CD14-positive monocyte (primary cell): ENCODE measurements around the gene RNF212. TPM values are rescaled to one million over a fixed set of nuclear protein-coding genes. Genes with fewer than 3 reads are reported as not detected.

Experiments
- DNase-seq, 3 donors: peaks; one replicate each; pipeline ENCODE4 v3.0.0-alpha.2; 2011 to 2022
- H2AFZ ChIP-seq: 2 replicates; pipeline ENCODE4 v1.6.0; 2012; ENCODE audit warnings: mild to moderate bottlenecking, low read depth, low read length, inconsistent platforms; ENCODE audit not compliant: insufficient read depth, poor library complexity, severe bottlenecking
- H3K27ac ChIP-seq, 2 donors: 1 replicate in 1 of 2; 2 replicates in 1 of 2; pipeline ENCODE4 v1.5.1; 2012 to 2013; ENCODE audit warnings: low read length in 2 of 2, control low read depth in 1 of 2, inconsistent platforms in 1 of 2, low read depth in 1 of 2, mild to moderate bottlenecking in 1 of 2
- H3K27me3 ChIP-seq, 2 donors: one replicate each; pipeline versions ENCODE4 v1.6.0 to v1.6.1; 2011 to 2013; ENCODE audit warnings: low read length in 2 of 2; ENCODE audit not compliant: control insufficient read depth in 2 of 2, insufficient read depth in 2 of 2
- H3K36me3 ChIP-seq, 2 donors: replicated peaks in 1 of 2; 1 replicate in 1 of 2; 2 replicates in 1 of 2; pipeline versions ENCODE4 v1.5.1 to v1.6.1; 2012 to 2013; ENCODE audit warnings: low read length in 2 of 2, control low read depth in 1 of 2, inconsistent platforms in 1 of 2, mild to moderate bottlenecking in 1 of 2; ENCODE audit not compliant: insufficient read depth in 2 of 2, control insufficient read depth in 1 of 2
- H3K4me1 ChIP-seq, 2 donors: 1 replicate in 1 of 2; 2 replicates in 1 of 2; pipeline versions ENCODE4 v1.5.1 to v1.6.1; 2012 to 2013; ENCODE audit warnings: low read length in 2 of 2, control low read depth in 1 of 2, inconsistent platforms in 1 of 2, mild to moderate bottlenecking in 1 of 2, moderate library complexity in 1 of 2; ENCODE audit not compliant: insufficient read depth in 2 of 2, control insufficient read depth in 1 of 2
- H3K4me2 ChIP-seq: replicated peaks from 2 replicates; pipeline ENCODE3; 2012; ENCODE audit warnings: low read length, moderate library complexity, mild to moderate bottlenecking; ENCODE audit not compliant: poor library complexity, severe bottlenecking; ENCODE audit errors: extremely low read depth
- H3K4me3 ChIP-seq, 3 experiments: fragments of 200-600 bp in 1 of 3; sonication (generic) in 1 of 3; replicated peaks in 1 of 3; 1 replicate in 2 of 3; 2 replicates in 1 of 3; pipeline ENCODE4 v1.5.1; 2011 to 2013; ENCODE audit warnings: low read length in 3 of 3, mild to moderate bottlenecking in 3 of 3, control low read depth in 2 of 3, low read depth in 2 of 3, inconsistent platforms in 1 of 3, moderate library complexity in 1 of 3
- H3K79me2 ChIP-seq: 2 replicates; pipeline ENCODE4 v1.6.0; 2012; ENCODE audit warnings: mild to moderate bottlenecking, control low read depth, inconsistent platforms, low read length, moderate library complexity; ENCODE audit not compliant: insufficient read depth
- H3K9ac ChIP-seq: 2 replicates; pipeline ENCODE4 v1.6.0; 2017; ENCODE audit warnings: low read length, mild to moderate bottlenecking; ENCODE audit not compliant: insufficient read depth, poor library complexity, severe bottlenecking
- H3K9me3 ChIP-seq, 2 donors: replicated peaks in 1 of 2; 1 replicate in 1 of 2; 2 replicates in 1 of 2; pipeline versions ENCODE4 v1.5.1 to v1.6.1; 2012 to 2013; ENCODE audit warnings: low read length in 2 of 2, control low read depth in 1 of 2; ENCODE audit not compliant: control insufficient read depth in 1 of 2, insufficient read depth in 1 of 2
- H4K20me1 ChIP-seq: 2 replicates; pipeline ENCODE4 v1.6.0; 2012; ENCODE audit warnings: mild to moderate bottlenecking, low read length, control low read depth, moderate library complexity; ENCODE audit not compliant: insufficient read depth
- H3K27ac Mint-ChIP-seq, 7 donors: one replicate each; pipeline ENCODE4 v1.8.0; 2020; ENCODE audit warnings: mild to moderate bottlenecking in 7 of 7, mixed read lengths in 7 of 7, moderate library complexity in 6 of 7, inconsistent platforms in 2 of 7
- H3K27me3 Mint-ChIP-seq, 3 donors: one replicate each; pipeline ENCODE4 v1.8.0; 2021 to 2022; ENCODE audit warnings: low read depth in 3 of 3, mild to moderate bottlenecking in 3 of 3, mixed read lengths in 3 of 3, moderate library complexity in 3 of 3, inconsistent platforms in 1 of 3
- H3K36me3 Mint-ChIP-seq, 2 donors: one replicate each; pipeline ENCODE4 v1.8.0; 2020; ENCODE audit warnings: mixed read lengths in 2 of 2, inconsistent platforms in 1 of 2, mild to moderate bottlenecking in 1 of 2
- H3K4me1 Mint-ChIP-seq: one replicate; pipeline ENCODE4 v1.8.0; 2020; ENCODE audit warnings: mild to moderate bottlenecking, mixed read lengths
- H3K4me3 Mint-ChIP-seq, 2 donors: one replicate each; pipeline ENCODE4 v1.8.0; 2020; ENCODE audit warnings: mild to moderate bottlenecking in 2 of 2, mixed read lengths in 2 of 2, moderate library complexity in 1 of 2
- H3K9me3 Mint-ChIP-seq, 7 donors: one replicate each; pipeline ENCODE4 v1.8.0; 2020 to 2022; ENCODE audit warnings: mixed read lengths in 7 of 7, mild to moderate bottlenecking in 6 of 7, moderate library complexity in 6 of 7, inconsistent platforms in 2 of 7
- WGBS: methylation state at CpG from one replicate; pipeline ENCODE4 v1.1.5; 2013; ENCODE audit warnings: missing lambda C conversion rate; ENCODE audit not compliant: insufficient coverage; 5-methylcytosine and 5-hydroxymethylcytosine counted together
- intact Hi-C, 2 donors: fragments of 100-400 bp; cut with micrococcal nuclease; formaldehyde crosslinking; loops; one replicate each; pipeline versions ENCODE4 v1.15.0 to v1.15.1; 2023
- polyA plus RNA-seq, 3 donors: library from polyadenylated mRNA; depleted of rRNA in 1 of 3; unstranded in 2 of 3; stranded (reverse) in 1 of 3; fragments of 300-500 nt in 2 of 3; fragments of >200 nt in 1 of 3; fragmentation: Illumina TruSeq in 2 of 3; gene quantifications; 1 replicate in 2 of 3; 2 replicates in 1 of 3; pipeline ENCODE4 v1.2.3, GENCODE V29; 2012 to 2021
- TF ChIP-seq, protein P1 (sequence below): fragments of 200-600 bp; IDR thresholded peaks from one replicate; pipeline ENCODE4 v1.8.0; 2022; ENCODE audit warnings: antibody characterized with exemption, mild to moderate bottlenecking

The RNF212 gene
- polyA plus RNA-seq, 3 donors, result 0.17 to 0.83 TPM; not detected in 1

DNA sequence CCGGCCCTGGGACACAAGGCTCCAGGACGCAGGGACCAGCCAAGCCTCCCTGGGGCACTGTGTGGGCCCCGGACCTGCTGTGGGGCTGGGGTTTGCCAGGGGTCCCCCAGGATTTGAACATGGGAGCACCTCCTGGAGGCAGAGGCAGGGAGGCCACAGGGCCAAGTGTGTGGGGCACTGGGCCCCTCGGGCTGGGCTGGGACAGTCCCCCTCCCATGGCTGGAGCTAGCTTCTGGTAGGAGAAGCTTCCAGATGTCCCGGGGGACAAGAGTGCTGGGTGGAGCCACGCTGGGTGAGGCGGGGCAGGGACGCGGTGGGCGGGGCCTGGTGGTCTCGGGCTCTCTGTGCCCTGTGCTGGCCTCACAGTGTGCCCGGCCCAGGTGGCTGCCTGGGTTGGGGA lies 83.3 kb downstream of the RNF212 start:
- Histone ChIP-seq H3K27ac (no peak overlapping the region), H2AFZ (no peak overlapping the region), H3K27me3 (no peaks in the 10 kb centered on the region), H3K9me3 (no peaks in the 10 kb centered on the region), H3K4me1 (no peaks in the 10 kb centered on the region), H3K4me3 (no peak overlapping the region), H3K79me2 (no peaks in the 10 kb centered on the region), H3K4me2 (no peak overlapping the region), H3K9ac (no peak overlapping the region), H3K36me3 (no peaks in the 10 kb centered on the region), H4K20me1 (no peaks in the 10 kb centered on the region)
- TF ChIP-seq, protein P1, sequence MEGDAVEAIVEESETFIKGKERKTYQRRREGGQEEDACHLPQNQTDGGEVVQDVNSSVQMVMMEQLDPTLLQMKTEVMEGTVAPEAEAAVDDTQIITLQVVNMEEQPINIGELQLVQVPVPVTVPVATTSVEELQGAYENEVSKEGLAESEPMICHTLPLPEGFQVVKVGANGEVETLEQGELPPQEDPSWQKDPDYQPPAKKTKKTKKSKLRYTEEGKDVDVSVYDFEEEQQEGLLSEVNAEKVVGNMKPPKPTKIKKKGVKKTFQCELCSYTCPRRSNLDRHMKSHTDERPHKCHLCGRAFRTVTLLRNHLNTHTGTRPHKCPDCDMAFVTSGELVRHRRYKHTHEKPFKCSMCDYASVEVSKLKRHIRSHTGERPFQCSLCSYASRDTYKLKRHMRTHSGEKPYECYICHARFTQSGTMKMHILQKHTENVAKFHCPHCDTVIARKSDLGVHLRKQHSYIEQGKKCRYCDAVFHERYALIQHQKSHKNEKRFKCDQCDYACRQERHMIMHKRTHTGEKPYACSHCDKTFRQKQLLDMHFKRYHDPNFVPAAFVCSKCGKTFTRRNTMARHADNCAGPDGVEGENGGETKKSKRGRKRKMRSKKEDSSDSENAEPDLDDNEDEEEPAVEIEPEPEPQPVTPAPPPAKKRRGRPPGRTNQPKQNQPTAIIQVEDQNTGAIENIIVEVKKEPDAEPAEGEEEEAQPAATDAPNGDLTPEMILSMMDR, result no peak
- H3K4me3 Mint-ChIP-seq, result no peak overlapping the region
- no peak overlapping the region for H3K27ac Mint-ChIP-seq
- intact Hi-C loops, result no loop called here
- peaks cover 5 to 19% (median 5%) of the 10 kb centered on the region in 3 donors for H3K27me3 Mint-ChIP-seq
- H3K9me3 Mint-ChIP-seq, result peaks cover 0 to 2% (median 0%) of the 10 kb centered on the region in 7 donors
- H3K36me3 Mint-ChIP-seq, result peaks cover 5 to 6% of the 10 kb centered on the region in 2 donors
- H3K4me1 Mint-ChIP-seq, result peaks cover 4% of the 10 kb centered on the region
- WGBS, result 78% methylated on average over 11 of the region's 12 CpGs
- no peak for DNase-seq

DNA sequence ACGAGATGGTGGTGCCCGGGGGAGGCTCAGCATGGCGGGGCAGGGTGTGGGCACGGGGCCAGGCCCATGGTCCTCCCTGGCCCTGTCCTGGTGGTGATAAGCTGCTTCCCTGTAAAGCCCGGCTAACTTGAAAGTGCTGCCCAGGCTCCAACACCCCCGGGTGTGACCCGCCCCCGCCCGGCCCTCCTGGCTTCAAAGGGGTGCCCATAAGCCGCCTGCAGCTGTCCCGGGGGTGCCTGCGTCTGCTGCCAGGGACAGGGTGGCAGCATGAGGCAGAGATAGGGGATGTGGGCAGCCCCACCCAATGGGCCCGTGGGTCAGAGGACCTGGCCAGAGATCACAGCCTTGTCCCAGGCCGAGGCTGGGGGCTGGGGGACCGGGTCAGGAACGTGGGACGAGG lies 83.8 kb downstream of the RNF212 start:
- TF ChIP-seq, protein P1, result no peak
- intact Hi-C loops, result no loop called here
- Mint-ChIP-seq H3K27ac (no peak overlapping the region), H3K4me3 (no peak overlapping the region), H3K27me3 (peaks cover 3 to 19% (median 5%) of the 10 kb centered on the region in 3 donors), H3K9me3 (peaks cover 0 to 3% (median 0%) of the 10 kb centered on the region in 7 donors), H3K4me1 (peaks cover 4% of the 10 kb centered on the region), H3K36me3 (peaks cover 6% of the 10 kb centered on the region in 2 donors)
- Histone ChIP-seq H3K9ac (no peak overlapping the region), H3K27ac (no peak overlapping the region), H2AFZ (no peak overlapping the region), H4K20me1 (no peaks in the 10 kb centered on the region), H3K4me3 (no peak overlapping the region), H3K79me2 (no peaks in the 10 kb centered on the region), H3K4me2 (no peak overlapping the region), H3K9me3 (no peaks in the 10 kb centered on the region), H3K36me3 (no peaks in the 10 kb centered on the region), H3K4me1 (no peaks in the 10 kb centered on the region), H3K27me3 (no peaks in the 10 kb centered on the region)
- no peak for DNase-seq
- WGBS, result 77% methylated on average over 16 of the region's 17 CpGs
